ENCODE results near the gene ETS2. TPM values are rescaled to one million over a fixed set of nuclear protein-coding genes. Genes with fewer than 3 reads are reported as not detected.

The ETS2 gene
- total RNA-seq, 1 experiment from 2014 or later, result 49.9 TPM

DNA sequence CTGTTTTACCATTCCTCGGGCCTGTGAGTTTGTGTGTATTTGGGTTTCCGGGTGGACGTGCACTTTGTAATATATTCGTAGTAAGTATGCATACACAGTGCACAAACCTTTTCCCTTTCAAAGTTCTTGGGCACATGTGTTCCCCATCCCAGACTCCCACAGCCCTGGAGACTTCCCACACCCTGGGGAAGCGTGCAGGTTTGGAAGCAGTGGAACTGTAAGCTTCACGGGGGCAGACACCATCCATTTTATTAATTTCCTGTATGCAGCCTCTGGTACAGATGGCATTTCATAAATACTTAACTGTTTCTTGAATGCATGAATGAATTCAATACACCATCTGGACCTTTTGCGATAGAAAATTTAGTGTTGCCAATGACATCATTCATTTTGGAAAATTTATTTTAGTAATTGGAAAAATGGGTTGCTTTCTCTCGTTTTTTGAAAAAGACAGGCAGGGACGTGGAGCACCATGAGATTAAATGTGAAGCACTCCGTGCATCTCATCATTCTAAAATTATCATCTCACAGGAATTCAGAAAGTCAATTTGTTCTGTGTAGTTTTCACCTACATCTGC is 10.8 kb downstream of the ETS2 start:
- H3K36me3 Mint-ChIP-seq (ENCODE audit: insufficient read depth, unreplicated experiment), result peaks cover 89% of the 10 kb centered on the region
- CTCF ChIA-PET, result no interaction called here
- H3K4me1 Mint-ChIP-seq (ENCODE audit: low read depth, unreplicated experiment), result peaks cover 51% of the 10 kb centered on the region
- H3K27me3 Mint-ChIP-seq (ENCODE audit: unreplicated experiment), result no peaks in the 10 kb centered on the region
- intact Hi-C loops (cut with micrococcal nuclease; ENCODE audit: unreplicated experiment), result no loop called here
- TF ChIP-seq, protein P1, sequence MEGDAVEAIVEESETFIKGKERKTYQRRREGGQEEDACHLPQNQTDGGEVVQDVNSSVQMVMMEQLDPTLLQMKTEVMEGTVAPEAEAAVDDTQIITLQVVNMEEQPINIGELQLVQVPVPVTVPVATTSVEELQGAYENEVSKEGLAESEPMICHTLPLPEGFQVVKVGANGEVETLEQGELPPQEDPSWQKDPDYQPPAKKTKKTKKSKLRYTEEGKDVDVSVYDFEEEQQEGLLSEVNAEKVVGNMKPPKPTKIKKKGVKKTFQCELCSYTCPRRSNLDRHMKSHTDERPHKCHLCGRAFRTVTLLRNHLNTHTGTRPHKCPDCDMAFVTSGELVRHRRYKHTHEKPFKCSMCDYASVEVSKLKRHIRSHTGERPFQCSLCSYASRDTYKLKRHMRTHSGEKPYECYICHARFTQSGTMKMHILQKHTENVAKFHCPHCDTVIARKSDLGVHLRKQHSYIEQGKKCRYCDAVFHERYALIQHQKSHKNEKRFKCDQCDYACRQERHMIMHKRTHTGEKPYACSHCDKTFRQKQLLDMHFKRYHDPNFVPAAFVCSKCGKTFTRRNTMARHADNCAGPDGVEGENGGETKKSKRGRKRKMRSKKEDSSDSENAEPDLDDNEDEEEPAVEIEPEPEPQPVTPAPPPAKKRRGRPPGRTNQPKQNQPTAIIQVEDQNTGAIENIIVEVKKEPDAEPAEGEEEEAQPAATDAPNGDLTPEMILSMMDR (IDR thresholded peaks at IDR 0.05; ENCODE audit: unreplicated experiment), result no peak
- H3K4me3 Mint-ChIP-seq (ENCODE audit: low read depth, unreplicated experiment), result no peak overlapping the region
- no peak for DNase-seq
- no peak overlapping the region for H3K27ac Mint-ChIP-seq (ENCODE audit: unreplicated experiment)
- BruUV-seq (replicated peaks), result no TSS peak
- no peaks in the 10 kb centered on the region for H3K9me3 Mint-ChIP-seq (ENCODE audit: low read depth, unreplicated experiment)

DNA sequence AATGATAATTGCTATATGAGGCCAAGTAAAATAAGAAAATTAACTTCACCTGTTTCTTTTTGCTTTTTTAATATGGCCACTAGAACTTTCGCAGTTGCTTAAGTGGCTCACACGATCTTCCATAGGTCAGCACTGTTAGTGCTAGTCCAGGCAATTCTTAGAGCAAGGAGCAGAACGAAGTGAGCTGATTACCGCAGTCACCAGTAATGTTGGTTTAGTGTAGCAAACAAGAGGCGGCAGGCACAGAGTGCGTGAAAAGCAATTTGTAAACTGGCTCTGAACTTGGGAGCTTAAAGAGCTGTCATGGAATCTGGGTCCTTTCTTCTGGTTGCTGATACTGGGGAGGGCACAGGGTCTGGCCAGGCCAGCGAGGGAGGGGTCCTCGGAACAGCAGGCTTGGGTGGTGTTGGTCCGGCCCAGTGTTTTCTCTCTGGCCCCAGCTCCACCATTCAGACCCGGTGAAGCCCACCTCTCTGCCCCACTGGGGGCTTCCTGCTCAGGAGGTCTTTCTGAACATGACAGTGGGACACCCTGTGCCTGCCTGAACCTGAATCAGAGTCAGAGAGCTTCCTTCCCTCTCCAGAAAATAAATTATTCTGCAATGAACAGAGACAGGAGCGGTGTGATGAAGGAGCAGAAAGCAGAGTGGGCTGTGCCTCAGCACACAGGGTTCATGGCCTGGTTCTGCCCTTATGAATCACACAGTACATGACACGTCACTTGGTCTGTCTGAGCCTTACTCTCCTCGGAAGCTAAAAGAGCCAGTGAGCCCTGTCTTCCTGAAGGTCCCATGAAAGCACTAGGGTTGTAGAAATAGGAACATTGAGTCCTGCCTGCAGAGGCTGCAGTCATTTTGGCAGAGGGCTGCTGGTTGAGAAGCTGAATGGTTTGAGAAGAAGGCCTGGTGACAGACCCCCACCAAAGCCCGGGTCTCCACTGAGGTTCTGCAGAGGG is 11.9 kb downstream of the ETS2 start:
- H3K27me3 Mint-ChIP-seq (ENCODE audit: unreplicated experiment), result no peaks in the 10 kb centered on the region
- no TSS peak for BruUV-seq (replicated peaks)
- no peaks in the 10 kb centered on the region for H3K9me3 Mint-ChIP-seq (ENCODE audit: low read depth, unreplicated experiment)
- H3K4me1 Mint-ChIP-seq (ENCODE audit: low read depth, unreplicated experiment), result peaks cover 46% of the 10 kb centered on the region
- TF ChIP-seq, protein P1 (IDR thresholded peaks at IDR 0.05; ENCODE audit: unreplicated experiment), result no peak
- CTCF ChIA-PET, result interaction anchor here (0.8 kb wide), 1 partner anchor 42 kb away, joined by 3 read pairs; no protein-coding TSS in a partner anchor
- no peak overlapping the region for H3K4me3 Mint-ChIP-seq (ENCODE audit: low read depth, unreplicated experiment)
- peaks cover 95% of the 10 kb centered on the region for H3K36me3 Mint-ChIP-seq (ENCODE audit: insufficient read depth, unreplicated experiment)
- H3K27ac Mint-ChIP-seq (ENCODE audit: unreplicated experiment), result no peak overlapping the region
- DNase-seq, result no peak
- intact Hi-C loops (cut with micrococcal nuclease; ENCODE audit: unreplicated experiment), result no loop called here

DNA sequence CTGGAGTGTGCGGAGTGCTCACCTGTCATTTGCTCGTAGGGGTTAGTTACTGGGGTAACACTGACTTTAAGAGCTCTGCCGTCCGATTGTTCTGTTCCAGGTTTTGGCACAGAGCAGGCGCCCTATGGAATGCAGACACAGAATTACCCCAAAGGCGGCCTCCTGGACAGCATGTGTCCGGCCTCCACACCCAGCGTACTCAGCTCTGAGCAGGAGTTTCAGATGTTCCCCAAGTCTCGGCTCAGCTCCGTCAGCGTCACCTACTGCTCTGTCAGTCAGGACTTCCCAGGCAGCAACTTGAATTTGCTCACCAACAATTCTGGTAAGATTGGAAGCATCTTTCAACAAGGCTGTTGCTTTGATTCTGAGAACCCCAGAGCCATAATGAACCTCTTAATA is 12.6 kb downstream of the ETS2 start:
- H3K4me3 Mint-ChIP-seq (ENCODE audit: low read depth, unreplicated experiment), result no peak overlapping the region
- CTCF ChIA-PET, result interaction anchor here (0.8 kb wide), 1 partner anchor 42 kb away, joined by 3 read pairs; no protein-coding TSS in a partner anchor
- TF ChIP-seq, protein P1 (IDR thresholded peaks at IDR 0.05; ENCODE audit: unreplicated experiment), result no peak
- H3K27me3 Mint-ChIP-seq (ENCODE audit: unreplicated experiment), result no peaks in the 10 kb centered on the region
- H3K36me3 Mint-ChIP-seq (ENCODE audit: insufficient read depth, unreplicated experiment), result peaks cover 95% of the 10 kb centered on the region
- intact Hi-C loops (cut with micrococcal nuclease; ENCODE audit: unreplicated experiment), result no loop called here
- no TSS peak for BruUV-seq (replicated peaks)
- peaks cover 46% of the 10 kb centered on the region for H3K4me1 Mint-ChIP-seq (ENCODE audit: low read depth, unreplicated experiment)
- no peak overlapping the region for H3K27ac Mint-ChIP-seq (ENCODE audit: unreplicated experiment)
- no peaks in the 10 kb centered on the region for H3K9me3 Mint-ChIP-seq (ENCODE audit: low read depth, unreplicated experiment)
- DNase-seq, result no peak

DNA sequence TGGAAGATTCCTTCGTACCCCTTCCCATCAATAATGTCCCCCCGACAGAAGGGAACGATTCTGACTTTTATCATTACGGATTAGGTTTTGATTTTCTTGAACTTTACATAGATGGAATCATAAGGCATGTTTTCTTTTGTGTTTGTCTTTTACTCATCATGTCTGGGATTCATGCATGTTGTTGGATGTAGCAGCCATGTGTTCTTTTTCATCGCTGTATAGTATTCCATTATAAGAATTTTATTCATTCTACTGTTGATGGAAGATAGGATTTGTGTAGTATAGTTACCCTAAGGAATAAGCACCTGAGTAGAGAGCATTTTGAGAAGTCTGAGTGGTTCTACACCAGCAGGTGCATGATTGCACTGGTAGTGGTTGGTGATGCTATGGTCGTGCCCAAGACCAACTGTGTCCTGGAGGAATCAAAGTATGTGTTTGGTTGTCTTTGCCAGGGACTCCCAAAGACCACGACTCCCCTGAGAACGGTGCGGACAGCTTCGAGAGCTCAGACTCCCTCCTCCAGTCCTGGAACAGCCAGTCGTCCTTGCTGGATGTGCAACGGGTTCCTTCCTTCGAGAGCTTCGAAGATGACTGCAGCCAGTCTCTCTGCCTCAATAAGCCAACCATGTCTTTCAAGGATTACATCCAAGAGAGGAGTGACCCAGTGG is 13.5 kb downstream of the ETS2 start:
- no peak for DNase-seq
- Mint-ChIP-seq H3K36me3 (ENCODE audit: insufficient read depth, unreplicated experiment) (peaks cover 97% of the 10 kb centered on the region), H3K4me1 (ENCODE audit: low read depth, unreplicated experiment) (peaks cover 45% of the 10 kb centered on the region), H3K4me3 (ENCODE audit: low read depth, unreplicated experiment) (peak overlapping the region; percentile 30), H3K27me3 (ENCODE audit: unreplicated experiment) (no peaks in the 10 kb centered on the region), H3K27ac (ENCODE audit: unreplicated experiment) (peak overlapping the region; percentile 88), H3K9me3 (ENCODE audit: low read depth, unreplicated experiment) (no peaks in the 10 kb centered on the region)
- CTCF ChIA-PET, result interaction anchor here (1.2 kb wide), 1 partner anchor 15 kb away, joined by 4 read pairs; no protein-coding TSS in a partner anchor
- no TSS peak for BruUV-seq (replicated peaks)
- TF ChIP-seq, protein P1 (IDR thresholded peaks at IDR 0.05; ENCODE audit: unreplicated experiment), result no peak
- intact Hi-C loops (cut with micrococcal nuclease; ENCODE audit: unreplicated experiment), result no loop called here

All from Calu3 (cell line).